GM21723 (cell line): ENCODE results near the gene PPP1R13B.

Experiments
- ATAC-seq: cut with Tn5 transposase; IDR thresholded peaks from one replicate; pipeline ENCODE4 v1.9.1; 2021; ENCODE audit warnings: mild to moderate bottlenecking, moderate library complexity; ENCODE audit not compliant: unreplicated experiment

PPP1R13B gene

DNA sequence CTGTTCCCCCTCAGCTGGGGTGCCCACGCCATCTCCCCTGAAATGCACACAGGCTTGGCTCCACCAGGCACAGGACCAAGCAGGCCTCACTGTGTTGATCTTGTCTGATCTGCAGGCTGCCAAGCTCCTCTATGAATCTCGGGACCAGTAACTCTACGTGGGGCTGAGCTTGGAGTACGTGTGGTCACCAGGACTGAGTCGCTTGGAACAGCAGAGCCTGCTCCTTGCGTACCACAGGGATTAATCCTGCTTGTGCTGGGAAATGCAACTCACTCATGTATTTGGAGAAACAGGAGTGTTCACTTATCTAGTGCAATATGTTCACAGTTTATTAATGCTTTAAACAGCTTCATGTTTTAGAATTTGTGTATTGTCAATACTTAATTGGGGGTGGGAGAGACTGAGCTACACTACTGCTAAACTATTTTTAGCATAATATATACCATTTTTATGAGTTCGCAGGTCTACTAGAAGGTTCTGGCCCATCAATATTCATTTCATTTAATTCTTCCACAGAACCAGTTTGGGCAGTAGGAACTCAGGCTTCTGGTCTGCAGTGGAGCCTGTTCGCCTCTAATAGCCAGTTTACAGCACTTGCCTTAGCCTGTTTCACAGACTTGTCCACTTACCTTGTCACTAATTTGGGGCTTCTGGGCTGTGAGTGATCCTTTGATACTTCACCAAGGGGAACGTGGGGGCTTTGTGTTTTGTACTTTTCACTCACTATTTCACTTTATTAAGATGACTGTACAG lies 114.3 kb downstream of the PPP1R13B start:
- ATAC-seq, result no peak

DNA sequence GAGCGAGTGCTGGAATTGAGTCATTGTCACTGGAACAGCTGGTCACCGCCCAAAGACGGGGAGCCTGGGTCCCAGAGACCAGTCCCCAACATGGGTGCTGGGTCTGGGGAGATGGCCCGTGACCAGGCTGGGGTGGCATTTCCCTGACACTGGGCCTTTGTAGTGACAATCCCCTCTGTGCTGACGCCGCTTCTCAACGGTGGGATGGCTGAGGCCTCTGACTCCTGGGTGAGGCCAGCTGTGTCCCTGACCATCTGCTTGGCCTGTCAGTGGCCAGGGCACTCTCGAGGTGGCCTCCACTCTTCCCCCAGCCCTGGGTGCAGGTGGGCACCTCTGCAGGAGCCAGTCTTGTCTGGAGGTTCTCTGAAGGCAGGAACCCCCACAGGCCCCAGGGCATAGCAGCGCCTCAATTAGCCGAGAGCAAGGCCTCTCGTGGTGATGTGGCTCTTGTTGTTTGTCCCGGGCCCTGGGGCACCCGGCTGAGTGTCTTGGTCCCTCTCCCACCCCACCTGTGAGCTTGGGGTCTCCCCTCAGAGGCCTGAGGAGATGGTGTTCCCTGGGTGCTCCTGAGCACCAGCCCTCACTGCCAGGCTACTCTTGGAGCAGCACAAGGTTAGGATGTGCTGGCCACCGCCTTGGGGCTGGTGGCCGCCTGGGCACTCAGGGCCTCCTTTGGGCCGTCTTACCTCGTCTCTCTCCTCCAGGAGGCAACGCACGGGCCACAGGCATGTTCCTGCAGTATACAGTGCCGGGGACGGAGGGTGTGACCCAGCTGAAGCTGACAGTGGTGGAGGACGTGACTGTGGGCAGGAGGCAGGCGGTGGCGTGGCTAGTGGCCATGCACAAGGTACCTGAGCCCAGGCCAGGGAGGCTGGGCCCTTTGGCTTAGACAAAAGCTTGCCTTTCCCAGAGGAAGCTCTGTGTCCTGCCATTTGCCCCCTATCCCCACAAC lies 115.2 kb downstream of the PPP1R13B start:
- ATAC-seq, result no peak

DNA sequence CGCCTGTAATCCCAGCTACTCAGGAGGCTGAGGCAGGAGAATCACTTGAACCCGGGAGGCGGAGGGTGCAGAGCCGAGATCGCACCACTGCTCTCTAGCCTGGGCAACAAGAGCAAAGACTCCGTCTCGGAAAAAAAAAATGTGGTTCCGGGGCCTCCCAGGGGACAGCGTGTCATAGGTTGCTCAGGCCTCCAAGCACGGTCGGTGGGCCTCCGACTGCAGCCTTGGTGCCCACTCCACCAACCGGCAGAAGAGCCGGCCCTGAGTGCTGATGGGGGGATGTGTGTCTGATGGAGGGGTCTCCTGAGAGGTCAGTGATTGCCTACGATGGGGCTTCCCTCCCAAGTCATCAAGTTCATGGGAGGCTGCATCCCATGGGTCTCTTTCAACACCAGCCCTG lies 115.9 kb downstream of the PPP1R13B start:
- ATAC-seq, result no peak

DNA sequence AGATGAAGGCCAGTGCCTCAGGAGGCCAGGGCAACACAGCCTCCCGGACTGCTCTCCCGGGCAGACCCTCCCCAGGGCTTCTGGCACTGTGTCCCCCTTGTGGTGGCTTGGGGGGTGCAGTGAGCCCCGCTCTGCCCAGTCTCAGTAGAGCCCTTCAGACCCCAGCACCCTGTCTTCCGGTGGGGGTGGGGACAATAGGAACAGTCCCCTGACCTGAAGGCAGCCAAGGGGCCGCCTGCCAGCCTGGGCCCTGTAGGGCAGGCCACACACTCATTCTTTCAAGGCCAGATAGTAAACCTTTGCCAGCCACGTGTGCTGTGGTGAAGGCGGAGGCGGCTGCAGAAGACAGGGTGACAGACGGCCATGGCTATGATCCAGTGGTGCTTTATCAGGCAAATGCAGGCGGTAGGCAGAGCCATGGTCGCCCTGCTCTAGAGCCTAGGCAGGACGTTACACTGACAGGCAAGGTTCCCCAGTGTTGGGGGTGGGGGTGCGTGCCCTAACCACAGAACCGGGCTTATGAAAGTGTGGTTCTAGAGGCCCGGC lies 116.8 kb downstream of the PPP1R13B start:
- no peak for ATAC-seq

DNA sequence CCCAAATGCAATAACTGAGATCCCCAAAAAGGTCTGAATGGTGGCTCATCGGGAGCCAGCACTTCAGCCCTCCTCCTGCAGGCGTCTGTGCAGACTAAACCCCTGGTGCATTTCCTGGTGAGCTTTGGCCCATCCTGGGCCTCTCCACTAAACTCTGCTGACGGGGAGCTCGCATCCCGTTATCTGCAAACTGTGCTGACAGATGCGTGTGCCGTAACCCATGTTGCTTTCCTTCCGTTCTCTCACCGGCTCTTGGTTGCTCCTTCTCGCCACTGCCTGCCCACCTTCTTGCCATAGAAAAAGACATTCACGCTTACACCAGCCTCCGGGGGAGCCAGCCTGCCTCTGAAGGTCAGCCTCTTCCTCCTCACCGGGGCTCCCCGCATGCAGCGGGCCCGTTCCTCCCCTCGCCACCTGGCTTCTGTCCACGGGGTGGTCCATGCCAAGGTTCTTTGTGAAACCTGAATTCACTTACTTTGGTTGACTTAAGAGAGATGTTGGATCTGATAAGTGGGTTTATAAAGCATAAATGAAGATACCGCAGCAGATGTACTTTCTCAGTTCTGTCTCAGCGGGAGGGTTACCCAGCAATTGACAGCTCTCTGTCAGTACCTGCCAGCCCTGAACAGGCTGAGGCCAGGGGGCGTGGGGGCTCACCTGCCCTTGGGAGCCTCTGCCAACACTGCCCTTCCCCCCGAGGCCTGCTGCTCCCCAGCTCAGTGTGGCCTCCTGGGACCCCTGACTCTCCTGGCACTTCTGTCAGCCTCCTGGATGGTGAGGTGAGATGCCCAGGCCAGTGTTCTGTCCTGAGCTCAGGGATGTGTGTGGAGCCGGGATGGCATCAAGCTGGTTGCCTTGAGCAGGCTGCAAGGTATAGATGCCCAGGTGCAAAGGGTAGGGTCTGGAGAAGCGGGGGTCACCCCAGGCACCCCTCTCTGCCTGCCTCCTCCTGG lies 117.6 kb downstream of the PPP1R13B start:
- no peak for ATAC-seq

DNA sequence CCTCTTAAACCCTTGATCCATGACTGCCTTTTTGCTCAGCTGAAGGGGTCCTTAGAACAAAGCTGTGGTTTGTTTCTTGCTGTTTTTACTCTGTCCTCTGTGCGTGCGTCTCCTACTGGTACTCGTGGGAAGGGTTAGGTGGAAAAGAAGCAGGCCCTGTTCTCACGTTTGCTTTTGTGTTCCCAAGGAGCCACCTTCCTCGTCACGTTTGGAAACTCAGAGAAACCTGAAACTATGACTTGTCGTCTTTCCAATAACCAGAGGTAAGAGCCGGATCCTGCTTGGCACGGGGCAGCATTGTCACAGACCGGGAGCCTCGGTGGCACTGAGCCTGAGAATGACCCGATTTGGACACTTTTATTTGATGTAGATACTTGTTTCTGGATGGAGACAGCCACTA lies 118.7 kb downstream of the PPP1R13B start:
- no peak for ATAC-seq

DNA sequence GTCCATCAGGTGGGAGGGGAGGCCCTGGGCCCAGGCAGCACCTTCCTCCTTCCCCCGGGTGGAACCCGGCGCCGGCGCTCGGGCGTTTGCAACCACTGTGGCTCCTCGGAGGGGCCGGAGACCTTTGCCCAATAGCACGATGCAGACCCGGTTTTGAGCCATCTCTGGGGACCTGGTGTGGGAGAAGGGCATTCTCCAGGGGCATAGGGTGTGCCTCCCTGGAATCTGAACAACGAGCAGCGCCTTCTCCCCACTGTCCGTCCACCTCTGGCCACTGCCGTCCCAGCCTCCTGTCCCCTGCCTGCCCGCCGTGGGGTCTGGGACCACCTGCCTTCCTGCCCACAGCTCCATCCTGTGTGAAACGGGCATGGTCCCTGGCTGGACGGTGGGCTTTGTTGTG lies 119.2 kb downstream of the PPP1R13B start:
- ATAC-seq, result no peak

DNA sequence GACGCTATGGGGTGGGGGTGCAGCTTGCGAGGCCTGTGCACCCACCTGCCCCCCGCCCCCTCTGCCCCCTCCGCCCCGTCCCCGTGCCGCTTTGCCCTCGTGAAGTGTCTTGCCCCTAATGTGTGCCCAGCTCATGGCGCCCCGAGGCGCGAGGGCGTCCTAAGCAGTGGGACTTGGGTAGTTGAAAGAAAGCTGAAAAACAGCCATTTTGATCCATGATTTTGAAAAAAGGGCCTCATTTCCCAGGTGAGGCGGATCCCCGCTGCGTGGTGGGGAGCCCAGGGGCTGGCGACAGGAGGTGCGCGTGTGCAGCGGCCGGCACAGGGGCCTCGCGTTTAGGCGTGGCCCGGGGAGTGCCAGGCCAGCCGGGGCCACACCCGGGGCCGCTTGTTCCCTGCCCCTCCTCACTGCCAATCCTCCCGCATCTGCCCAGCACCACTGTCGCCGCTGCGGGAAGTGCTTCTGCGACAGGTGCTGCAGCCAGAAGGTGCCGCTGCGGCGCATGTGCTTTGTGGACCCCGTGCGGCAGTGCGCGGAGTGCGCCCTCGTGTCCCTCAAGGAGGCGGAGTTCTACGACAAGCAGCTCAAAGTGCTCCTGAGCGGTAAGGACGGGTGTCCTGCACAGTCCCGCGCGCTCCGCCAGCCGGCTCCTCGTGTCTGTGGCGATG lies 119.9 kb downstream of the PPP1R13B start:
- no peak for ATAC-seq

DNA sequence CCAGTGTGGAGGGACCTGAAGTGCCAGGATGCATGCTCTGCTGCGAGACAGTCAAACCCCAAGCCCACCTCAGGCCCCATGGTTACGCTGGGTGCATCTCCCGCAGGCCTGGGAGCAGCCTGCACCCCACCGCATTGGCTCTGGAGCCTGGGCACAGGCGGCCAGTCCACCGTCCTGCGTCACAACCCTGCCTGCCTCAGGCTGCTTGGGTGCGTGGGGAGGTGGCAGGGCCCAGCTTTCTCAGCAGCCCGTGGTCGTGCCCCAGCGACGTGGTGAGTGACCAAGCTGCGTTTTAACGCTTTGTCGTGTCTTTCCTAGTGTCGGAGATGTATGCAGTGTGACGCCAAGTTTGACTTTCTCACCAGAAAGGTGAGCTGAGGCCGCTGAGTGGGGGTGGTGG lies 120.9 kb downstream of the PPP1R13B start:
- no peak for ATAC-seq

DNA sequence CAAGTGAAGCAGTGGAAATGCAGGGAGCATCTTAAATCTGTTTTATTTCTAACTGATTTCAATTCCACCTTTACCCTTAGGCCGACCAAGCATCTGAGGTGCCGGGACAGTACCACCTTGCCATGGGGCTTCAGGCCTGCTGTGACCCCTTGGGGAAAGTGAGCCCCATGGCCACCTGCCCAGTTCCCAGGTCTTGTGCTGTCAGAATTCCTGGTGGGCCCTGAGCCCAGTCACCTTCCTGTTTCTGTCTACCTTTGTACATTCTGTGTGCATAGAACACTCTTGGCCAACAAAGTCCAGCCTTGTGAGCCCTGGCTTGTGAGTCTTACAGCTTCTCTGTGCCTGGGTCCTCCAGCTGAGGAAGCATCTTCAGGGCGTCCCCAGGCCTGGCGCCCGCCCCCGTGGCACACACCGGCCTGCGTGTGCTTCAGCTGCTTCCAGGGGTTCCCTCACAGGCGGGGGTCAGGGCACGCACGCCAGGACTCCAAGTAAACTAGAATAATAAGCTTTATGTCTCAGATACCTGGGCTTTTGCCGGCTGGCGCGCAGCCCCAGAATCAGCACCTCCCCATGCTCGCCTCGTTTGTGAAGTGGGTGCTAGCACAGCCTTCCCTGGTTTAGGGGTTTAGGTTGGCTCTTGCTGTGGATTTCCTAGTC lies 121.5 kb downstream of the PPP1R13B start:
- ATAC-seq, result no peak

DNA sequence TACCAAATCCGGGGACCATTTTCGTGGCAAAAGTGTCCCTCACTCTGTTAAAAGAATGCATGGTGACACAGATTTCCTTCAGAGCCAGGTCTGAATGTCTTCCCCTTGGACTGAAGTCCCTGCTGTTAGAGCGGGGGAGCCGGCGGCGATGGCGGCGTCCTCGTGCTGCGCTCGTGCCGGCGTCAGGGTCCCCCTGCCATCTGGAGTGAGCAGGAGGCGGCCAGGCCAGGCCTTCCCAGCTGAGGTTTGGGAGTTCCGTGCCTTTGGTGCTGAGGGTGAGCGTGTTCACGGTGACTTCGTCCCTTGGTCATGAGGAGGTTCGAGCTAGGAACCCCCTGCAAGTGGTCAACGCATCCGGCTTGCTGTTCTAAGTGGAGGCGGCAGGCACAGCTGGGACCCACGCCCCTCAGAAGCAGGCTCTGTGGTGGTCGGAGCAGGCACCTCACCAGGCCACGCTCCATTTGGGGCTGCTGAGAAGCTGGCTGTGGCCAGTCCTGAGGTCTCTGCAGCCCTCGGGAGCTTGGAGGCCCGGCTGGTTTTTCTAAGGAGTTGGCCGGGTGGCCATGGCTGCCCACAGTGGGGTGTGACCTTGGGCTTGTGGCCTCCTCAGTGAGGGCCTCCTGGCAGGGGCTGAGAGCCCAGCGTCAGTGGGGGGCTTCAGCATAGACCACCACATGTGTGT lies 122.2 kb downstream of the PPP1R13B start:
- no peak for ATAC-seq

DNA sequence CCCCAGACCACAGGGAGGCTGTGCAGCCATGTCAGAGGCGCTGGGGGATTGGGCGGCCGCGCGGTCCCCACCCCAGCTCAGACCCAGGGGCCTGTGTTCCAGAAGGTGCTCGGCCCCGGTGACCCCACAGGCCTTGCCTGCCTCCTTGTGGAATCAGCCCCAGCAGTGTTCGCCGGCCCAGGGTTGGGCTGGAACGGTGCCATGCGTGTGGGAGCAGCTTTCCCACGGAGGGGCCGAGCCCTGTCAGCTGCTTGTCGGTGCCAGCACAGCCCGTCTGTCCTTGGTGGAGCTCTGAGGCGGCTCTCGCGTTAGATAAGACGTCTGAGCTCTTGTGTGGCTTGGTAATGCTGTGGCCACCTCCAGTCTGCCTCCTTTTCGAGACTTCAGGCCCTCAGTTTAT lies 123.3 kb downstream of the PPP1R13B start:
- ATAC-seq, result no peak

DNA sequence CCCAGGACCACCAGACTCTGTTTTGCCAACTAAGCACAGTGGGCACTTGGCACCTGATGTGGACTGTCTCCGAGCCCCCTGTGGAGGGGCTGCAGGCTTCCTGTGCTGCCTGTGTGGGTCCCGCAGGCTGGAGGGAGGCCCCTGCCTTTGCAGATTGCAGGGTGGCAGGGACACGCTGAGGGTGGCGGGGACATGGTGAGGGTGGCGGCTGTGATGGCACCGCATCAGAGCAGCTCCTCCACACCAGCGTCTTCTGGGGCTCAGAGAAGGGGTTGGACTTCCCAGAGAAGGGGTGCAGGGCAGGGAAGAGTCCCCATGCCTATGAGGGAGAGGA lies 123.7 kb downstream of the PPP1R13B start:
- ATAC-seq, result no peak

DNA sequence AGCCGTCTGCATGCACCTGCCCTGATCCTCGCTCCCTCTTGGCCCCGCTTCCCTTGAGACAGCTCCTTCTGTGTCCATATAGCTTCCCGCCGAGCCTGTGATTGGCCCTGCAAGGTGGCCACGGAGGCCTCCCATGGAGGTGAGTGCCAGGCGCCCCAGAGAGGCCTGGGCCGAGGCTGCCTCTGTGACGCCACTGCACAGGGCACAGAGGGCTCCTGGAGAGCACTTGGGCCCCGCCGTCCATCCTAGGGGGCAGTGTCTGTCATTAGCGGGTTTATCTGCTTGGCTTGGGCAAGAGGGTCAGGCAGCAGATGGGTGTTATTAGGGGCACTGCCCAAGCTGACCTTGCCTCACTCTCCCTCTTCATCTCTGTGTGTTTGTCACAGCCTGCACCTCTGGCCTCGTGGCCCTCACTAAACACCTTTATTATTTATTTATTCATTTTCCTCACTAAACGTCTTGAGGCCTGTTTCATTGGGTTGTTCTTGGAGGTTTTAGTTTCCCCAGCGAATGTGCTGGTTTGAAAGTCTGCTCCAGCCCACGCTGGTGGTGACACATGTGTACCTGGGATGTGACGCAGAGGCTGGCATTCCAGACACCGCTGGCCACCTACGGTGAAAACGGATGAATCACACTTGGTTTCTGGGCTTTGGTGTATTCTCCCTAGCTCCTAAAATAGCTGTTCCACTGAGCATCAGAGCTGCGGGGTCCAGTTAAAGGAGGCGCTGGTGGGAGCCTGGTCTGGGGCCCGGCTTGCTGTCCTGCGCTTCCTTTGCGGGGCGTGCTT lies 125.8 kb downstream of the PPP1R13B start:
- ATAC-seq, result no peak

DNA sequence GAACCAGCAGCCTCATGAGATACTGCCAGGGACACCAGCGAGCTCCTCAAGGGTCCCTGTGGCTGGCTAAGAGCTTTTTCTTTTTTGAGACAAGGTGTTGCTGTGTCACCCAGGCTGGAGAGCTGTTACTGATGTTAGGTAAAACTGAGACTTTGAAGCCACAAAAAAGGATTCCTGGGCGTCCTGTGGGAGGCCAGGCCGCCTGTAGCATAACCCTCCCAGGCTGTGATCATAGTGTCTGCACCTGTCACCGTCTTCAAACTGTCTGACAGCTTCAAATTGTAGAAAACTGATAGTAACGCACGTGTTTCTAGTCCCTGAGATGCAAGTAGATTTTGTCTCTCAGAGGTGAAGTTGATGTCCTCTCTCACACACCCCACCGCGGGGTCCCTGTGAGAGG lies 127.6 kb downstream of the PPP1R13B start:
- ATAC-seq, result no peak

DNA sequence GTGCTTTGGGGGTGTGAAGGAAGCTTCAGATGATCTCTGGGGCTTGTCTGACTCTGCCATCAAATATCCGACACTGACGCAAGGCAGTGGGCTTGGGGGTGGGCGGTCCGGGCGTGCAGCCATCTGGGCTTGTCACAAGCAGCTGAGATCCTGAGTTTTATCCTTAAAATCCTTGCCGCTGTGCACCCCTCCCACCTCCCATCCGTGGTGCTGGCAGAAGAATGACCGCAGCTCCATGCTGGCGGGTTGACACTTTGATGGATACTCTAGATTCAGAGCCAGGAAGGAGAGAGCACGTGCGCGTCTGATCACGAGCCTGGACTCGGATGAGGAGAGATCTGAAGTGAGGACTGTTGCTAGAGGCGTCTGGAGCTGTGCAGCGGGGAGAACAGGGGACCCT lies 128.8 kb downstream of the PPP1R13B start:
- ATAC-seq, result no peak

DNA sequence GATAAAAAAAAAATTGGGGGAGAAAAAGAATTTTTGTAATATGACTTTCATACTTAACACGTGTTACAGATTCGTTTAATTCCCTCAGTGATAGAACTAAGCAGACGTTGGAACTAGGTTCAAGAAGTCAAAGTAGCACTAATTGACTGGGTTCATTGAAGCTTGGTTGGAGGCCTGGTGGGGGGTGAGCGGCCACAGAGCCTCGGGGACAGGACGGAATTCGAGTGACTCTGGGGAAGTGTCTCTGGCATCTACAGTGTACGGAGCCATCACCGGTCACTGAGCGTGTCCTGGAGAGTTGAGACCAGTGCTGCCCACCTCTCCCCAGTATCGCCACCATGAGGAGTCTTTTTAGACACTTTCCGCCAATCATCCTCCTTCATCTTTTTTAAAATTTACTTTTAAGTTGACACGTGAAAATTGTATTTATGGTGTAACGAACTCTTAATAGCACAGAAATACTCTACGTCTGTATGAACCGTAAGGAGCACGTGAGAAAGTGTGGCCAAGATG lies 130.4 kb downstream of the PPP1R13B start:
- ATAC-seq, result no peak

DNA sequence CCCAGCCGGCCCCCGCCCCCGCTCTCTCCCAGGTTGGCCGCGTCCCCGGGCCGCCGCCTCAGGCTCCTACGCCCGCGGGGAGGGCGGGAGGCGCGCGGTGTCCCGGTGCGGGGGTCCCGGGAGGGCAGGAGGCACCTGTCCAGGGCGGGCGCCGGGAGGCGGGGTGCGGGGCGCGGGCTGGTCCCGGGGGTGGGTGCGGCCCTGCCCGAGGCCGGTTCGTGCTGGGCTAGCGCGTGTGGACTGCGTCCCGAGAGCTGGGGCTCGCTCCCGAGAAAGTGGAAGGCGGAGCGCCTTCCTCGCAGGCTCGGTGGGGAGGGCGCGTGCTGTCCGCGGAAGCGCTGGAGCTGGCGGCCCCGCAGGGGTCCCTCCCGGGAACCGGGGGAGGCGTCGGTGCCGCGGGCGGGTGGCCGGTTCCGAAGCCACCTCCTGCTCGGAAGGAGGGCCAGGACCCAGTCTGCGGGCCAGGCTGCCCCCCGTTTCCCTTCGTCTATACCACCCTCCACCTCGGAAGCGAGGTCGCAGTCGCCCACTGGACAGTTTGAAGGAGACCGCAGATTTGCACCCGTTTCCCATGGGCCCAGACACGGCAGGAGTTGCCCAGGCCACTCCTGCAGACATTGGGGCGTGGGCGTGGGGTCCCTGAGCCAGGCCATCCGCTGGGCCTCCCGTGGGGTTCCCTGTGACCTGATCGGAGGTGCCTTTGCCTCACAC lies 131.1 kb downstream of the PPP1R13B start:
- peak; percentile 4 for ATAC-seq
